T-helper 2 cell treated with Interferon-gamma antibody and Interleukin-4, amounts not matched to agents 5 μg/mL and 100 μg/mL, for 36 hours (primary cell): ENCODE results near the gene MRPL17.

ENCODE experiments used
- DNase-seq: peaks from one replicate; pipeline ENCODE4 v3.0.0; 2021; ENCODE audit warnings: low spot score
- H3K27ac Mint-ChIP-seq: one replicate; pipeline ENCODE4 v1.8.0; 2021; ENCODE audit warnings: mild to moderate bottlenecking, mixed read lengths
- H3K27me3 Mint-ChIP-seq: one replicate; pipeline ENCODE4 v1.8.0; 2021; ENCODE audit warnings: low read depth, mixed read lengths
- H3K36me3 Mint-ChIP-seq: one replicate; pipeline ENCODE4 v1.8.0; 2021; ENCODE audit warnings: low read depth, mixed read lengths
- H3K4me1 Mint-ChIP-seq: one replicate; pipeline ENCODE4 v1.8.0; 2021; ENCODE audit warnings: low read depth, mixed read lengths
- H3K4me3 Mint-ChIP-seq: one replicate; pipeline ENCODE4 v1.8.0; 2022; ENCODE audit warnings: mild to moderate bottlenecking, moderate library complexity, mixed read lengths
- H3K9me3 Mint-ChIP-seq: one replicate; pipeline ENCODE4 v1.8.0; 2021; ENCODE audit warnings: mixed read lengths

Gene MRPL17

DNA sequence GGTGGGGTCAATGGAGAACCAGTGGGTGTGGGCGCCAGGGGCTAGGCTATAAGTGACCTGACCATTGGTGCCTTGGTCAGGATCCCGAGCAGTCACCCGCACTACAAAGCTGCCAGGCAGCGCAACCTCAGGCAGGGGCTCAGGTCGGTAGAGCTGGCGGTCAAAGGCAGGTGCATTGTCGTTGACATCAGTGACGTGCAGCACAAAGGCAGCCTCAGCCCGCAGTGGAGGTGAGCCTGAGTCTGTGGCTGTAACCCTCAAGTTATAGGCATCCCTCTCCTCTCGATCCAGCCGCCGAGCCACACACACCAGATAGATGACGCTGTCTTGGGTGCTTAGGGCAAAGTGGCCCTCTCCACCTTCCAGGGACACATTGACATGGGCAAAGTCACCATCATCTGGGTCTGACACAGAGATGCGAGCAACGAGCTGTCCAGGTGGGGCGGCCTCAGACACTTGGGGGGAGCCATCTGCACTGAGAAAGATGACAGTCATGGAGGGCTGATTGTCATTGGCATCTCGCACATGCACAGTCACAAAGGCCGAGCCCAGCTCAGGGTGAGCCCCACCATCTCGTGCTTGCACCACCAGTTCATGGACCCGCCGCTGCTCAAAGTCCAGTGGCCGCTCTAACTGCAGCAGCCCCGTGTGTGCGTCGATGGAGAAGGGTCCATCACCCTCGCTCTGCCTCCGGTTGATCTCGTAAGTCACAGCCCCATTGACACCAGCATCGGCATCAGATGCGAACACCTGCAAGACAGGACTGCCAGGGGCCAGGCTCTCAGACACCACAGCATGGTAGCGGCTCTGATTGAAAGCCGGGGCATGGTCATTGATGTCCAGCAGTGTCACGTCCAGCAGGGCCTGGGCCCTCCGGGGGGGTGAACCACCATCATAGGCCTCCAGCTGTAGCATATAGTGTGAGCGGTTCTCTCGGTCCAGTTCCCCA lies 42.8 kb downstream of the MRPL17 start:
- DNase-seq = no peak
- peaks cover 5% of the 10 kb centered on the region for H3K4me1 Mint-ChIP-seq
- H3K36me3 Mint-ChIP-seq = no peaks in the 10 kb centered on the region
- no peaks in the 10 kb centered on the region for H3K9me3 Mint-ChIP-seq
- no peak overlapping the region for H3K27ac Mint-ChIP-seq
- no peak overlapping the region for H3K4me3 Mint-ChIP-seq
- H3K27me3 Mint-ChIP-seq = no peaks in the 10 kb centered on the region

DNA sequence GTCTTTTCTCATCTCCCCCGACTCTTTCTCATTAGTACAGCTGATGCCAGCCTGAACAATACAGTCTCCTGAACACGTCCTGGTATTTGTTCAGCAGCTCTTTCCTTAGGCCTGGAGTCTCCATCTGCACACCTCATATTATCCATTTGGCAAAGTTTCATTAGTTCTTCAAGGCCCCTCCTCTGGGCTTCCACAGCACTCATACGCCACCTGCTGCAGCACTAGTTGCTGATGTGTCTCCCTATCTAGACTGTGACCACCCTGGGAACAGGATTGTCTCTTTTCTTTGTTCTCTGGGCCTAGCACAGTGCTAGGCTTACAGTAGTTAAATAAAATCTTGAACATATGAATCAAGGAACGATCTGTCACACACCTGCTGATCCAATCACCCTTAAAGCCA lies 44.7 kb downstream of the MRPL17 start:
- no peaks in the 10 kb centered on the region for H3K27me3 Mint-ChIP-seq
- no peaks in the 10 kb centered on the region for H3K36me3 Mint-ChIP-seq
- H3K9me3 Mint-ChIP-seq = no peaks in the 10 kb centered on the region
- DNase-seq = no peak
- peaks cover 5% of the 10 kb centered on the region for H3K4me1 Mint-ChIP-seq
- no peak overlapping the region for H3K27ac Mint-ChIP-seq
- H3K4me3 Mint-ChIP-seq = no peak overlapping the region

DNA sequence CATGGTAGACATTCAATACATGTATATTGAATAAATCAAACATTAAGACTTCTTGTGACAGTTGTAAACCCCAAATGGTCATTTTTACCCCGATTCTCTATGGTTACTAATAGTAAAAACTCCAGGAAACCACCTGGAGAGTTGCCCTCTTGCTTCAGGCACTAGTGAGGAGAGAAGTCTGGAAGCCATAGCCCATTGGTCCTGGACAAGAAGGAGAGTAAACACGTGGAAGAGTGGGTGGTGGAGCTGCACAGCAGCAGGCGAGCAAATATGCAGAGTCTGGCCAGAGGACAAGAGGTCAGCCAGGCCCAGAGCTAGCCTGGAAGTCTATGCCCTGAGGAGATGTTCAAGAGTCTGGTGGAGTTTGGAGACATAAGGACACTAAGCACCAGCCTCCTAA lies 45.3 kb downstream of the MRPL17 start:
- no peaks in the 10 kb centered on the region for H3K9me3 Mint-ChIP-seq
- H3K27ac Mint-ChIP-seq = no peak overlapping the region
- no peaks in the 10 kb centered on the region for H3K36me3 Mint-ChIP-seq
- H3K4me3 Mint-ChIP-seq = no peak overlapping the region
- H3K27me3 Mint-ChIP-seq = no peaks in the 10 kb centered on the region
- DNase-seq = no peak
- peaks cover 5% of the 10 kb centered on the region for H3K4me1 Mint-ChIP-seq

DNA sequence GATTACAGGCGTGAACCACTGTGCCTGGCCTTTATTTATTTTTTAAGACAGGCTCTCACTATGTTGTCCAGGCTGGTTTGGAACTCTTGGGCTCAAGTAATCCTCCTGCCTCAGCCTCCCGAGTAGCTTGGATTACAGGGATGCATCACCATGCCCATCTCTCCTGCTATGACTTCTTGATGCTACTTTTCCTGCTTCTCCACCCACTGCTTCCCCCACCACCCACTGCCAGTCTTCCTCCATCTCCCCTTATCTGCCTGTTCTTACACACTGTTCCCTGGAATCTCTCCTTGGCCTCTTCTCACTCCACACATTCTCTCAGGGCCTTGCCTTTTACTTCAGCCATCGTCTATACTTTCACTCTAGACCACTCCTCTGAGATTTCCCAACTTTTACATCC lies 46.7 kb downstream of the MRPL17 start:
- no peaks in the 10 kb centered on the region for H3K9me3 Mint-ChIP-seq
- H3K27ac Mint-ChIP-seq = no peak overlapping the region
- no peaks in the 10 kb centered on the region for H3K27me3 Mint-ChIP-seq
- no peak overlapping the region for H3K4me3 Mint-ChIP-seq
- H3K36me3 Mint-ChIP-seq = no peaks in the 10 kb centered on the region
- H3K4me1 Mint-ChIP-seq = peaks cover 5% of the 10 kb centered on the region
- DNase-seq = no peak

DNA sequence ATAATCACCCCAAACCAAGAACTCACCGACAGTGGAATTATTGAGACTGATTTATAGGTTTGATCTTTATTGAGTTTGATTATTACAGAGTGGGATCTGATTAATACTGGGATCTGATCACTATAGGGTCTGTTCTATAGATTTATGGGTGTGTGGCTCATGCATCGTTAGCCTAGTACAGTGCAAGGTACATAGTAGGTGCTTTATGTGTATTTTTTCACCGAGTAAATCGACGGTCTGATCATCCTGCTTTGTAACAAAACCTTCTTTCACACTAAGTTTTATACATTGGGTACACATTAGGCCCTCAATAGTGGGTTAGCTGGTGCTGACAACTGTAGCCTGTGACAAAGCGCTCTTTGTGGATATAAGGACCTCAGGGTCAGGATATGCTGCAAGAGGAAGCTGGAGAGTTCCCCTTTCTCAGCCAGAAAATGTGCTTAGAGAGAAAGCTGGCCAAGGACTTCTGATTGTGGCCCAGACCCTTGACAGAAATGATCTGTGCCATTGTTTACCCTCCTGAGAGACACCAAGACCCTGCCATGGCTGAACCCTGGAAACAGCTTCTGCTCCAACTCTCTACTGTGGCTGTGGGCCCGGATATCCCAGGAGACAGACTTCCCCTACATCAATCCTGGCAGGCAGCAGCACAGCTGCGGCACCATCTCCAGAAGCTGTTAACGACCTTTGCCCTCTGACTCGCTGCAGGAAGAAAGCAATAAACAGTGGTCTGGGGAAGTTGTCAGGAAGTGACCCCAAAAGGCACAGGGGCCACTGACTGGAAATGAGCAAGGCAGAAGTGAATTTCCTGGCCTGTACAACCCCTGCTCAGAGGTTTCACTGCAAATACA lies 47.8 kb downstream of the MRPL17 start:
- no peak for DNase-seq
- Mint-ChIP-seq H3K36me3 (no peaks in the 10 kb centered on the region), H3K27ac (no peak overlapping the region), H3K27me3 (no peaks in the 10 kb centered on the region), H3K9me3 (no peaks in the 10 kb centered on the region), H3K4me1 (peaks cover 5% of the 10 kb centered on the region), H3K4me3 (no peak overlapping the region)

DNA sequence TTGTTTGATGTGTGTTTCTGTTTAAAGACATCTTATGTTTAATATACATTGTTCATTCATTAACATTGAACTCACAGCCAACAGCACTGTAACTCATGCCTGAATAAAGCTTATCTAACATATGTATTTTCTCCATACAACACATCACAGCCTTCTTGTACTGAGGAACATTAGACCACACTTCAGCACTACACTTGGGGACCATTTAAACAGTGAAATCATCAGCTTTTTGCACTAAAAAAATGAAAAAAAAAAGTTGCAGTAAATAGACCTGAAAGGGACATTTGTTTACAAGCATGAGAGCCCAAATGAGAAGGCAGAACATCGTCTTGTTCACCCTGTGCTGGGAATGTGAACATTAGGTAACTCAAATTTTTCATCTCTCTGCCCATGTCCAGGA lies 48.6 kb downstream of the MRPL17 start:
- Mint-ChIP-seq H3K36me3 (no peaks in the 10 kb centered on the region), H3K27me3 (no peaks in the 10 kb centered on the region), H3K4me3 (no peak overlapping the region), H3K4me1 (peaks cover 4% of the 10 kb centered on the region), H3K9me3 (no peaks in the 10 kb centered on the region), H3K27ac (no peak overlapping the region)
- DNase-seq = no peak

DNA sequence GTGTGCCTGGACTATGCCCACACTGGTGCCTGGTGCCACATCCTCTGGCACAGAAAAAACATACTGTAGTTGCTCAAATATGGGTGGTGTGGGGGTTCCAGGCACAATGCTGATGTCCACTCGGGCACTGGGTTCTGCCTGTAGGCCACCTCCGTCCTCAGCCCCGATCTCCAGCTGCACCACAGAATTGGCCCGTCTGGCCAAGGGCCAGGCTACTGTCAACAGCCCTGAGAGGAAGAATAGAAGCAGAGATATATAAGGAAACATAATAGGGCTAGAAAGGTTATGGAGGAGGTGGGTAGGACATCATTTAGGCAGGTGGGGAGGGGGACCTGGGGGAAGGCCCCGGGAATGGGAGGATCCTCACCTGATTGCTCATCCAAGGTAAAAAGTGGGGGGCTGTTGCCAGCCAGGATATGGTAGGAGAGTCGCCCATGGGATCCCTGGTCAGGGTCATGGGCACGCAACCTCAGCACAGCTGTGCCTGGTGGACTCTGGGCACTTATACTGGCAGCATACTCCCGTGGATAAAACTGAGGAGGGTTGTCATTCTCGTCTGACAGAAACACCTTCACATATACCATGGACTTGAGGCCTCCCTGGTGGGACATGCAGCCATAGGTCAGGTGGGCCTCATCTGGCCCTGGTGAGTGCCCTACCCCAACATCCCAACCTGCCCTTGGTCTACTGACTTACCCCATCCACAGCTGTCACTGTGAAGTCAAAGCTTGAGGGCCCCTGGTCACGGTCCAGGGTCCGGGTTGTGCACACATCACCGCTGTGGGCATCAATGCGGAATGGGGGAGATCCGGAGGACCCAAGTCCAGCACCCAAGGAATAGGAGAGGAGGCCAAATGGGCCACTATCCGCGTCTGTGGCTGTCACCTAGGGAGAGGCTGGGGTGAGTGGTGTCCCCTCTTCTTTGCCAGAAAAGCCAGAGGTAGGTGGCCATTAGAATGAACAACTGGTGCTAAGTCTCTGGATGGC lies 49.4 kb downstream of the MRPL17 start:
- Mint-ChIP-seq H3K36me3 (no peaks in the 10 kb centered on the region), H3K4me1 (no peaks in the 10 kb centered on the region), H3K9me3 (no peaks in the 10 kb centered on the region), H3K27me3 (no peaks in the 10 kb centered on the region), H3K27ac (no peak overlapping the region), H3K4me3 (no peak overlapping the region)
- DNase-seq = no peak

DNA sequence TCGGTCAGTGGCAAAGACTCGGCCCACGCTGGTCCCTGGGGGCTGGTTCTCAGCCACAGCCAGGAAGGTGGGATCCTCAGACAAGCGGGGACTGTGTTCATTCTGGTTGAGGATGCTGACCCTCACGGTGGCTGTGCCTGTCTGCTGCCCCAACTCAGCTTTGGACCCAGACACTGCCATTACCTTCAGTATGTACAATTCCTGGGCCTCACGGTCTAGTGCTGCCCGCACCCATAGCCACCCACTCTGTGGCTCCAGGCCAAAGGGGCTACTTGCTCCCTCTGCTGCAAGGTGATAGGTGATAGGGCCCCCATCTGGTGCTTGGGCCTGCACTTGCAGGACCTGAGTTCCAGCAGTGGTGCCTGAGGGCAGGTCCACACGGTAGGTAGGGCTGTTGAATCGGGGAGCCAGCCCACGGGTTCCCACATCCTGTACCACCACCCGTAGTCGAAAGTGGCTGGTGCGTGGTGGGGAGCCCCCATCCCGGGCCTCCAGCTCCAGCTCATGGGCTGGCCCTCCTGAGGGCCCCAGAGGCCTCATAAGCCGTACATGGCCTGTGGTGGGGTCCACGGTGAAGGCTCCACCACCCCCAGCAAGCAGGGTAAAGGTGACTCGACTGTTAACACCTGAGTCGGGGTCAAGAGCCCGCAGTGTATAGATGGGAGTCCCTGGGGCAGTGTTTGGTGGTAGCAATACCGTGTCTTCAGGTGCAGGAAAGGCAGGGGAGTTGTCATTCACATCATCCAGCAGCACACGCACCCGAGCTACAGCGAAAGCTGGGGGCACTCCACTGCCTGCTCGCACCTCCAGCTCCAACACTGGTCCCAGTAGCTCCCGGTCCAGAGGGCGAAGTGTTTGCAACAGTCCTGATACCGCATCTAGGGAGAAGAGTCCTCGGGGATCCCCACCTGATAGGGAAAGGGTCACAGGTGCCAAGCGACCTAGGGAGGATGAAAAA lies 50.7 kb downstream of the MRPL17 start:
- Mint-ChIP-seq H3K27me3 (no peaks in the 10 kb centered on the region), H3K4me3 (no peak overlapping the region), H3K36me3 (no peaks in the 10 kb centered on the region), H3K4me1 (peaks cover 9% of the 10 kb centered on the region), H3K27ac (no peak overlapping the region), H3K9me3 (no peaks in the 10 kb centered on the region)
- DNase-seq = no peak

DNA sequence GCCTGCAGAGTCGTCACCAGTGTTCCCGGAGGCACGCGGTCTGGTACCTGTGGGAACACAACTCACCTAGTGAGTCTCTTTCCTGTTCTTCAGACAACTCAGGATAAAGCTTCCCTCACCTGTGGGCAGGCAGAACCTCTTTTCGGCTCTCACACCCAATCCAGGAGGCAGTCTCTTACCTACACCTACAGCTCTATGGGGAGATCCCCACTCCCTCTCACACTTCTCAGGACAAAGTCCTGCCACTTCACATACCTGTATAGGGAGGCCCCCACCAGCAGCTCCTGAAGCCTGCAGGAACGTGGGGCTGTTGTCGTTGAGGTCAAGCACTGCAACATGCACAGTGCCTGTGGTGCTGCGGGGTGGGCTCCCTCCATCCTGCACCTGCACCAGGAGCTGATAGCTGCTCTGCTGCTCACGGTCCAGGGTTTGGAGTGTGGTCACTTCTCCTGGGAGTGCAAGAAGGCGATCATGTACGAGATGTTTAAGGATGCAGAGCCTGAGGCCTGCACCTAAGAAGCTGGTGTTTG lies 51.7 kb downstream of the MRPL17 start:
- Mint-ChIP-seq H3K27me3 (no peaks in the 10 kb centered on the region), H3K4me1 (peaks cover 15% of the 10 kb centered on the region), H3K4me3 (no peak overlapping the region), H3K9me3 (no peaks in the 10 kb centered on the region), H3K36me3 (no peaks in the 10 kb centered on the region), H3K27ac (no peak overlapping the region)
- DNase-seq = no peak

DNA sequence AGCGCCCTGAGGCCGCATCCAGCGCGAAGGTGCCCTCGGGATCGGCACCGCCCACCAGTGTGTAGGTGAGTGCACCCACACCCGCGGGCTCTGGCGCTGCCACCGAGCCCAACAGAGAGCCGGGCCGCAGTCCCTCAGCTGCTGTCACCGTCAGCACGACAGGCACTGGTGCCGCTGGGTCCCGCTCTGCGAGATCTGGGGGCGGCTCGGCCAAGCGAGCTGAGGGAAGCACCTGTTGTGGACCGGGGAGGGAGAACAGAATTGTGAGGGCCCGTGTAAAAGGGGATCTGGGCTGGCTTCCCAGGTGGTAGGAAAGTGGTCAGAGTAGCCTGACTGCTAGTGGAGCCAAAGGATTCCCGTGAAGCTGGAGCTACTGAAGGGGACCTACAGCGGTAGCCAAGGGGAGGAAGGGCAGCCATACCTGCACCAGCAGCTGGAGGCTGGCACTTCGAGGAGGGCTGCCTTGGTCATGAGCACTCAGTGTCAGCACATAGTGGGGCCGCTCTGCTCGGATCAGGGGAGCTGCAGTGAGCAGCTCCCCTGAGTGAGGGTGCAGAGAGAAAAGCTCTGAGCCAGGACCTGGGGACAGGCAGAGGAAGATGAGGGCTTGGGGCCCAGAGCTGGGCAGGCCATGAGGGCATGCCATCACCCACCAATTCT lies 52.4 kb downstream of the MRPL17 start:
- Mint-ChIP-seq H3K36me3 (no peaks in the 10 kb centered on the region), H3K27ac (no peak overlapping the region), H3K4me3 (no peak overlapping the region), H3K4me1 (peaks cover 17% of the 10 kb centered on the region), H3K9me3 (no peaks in the 10 kb centered on the region), H3K27me3 (no peaks in the 10 kb centered on the region)
- no peak for DNase-seq
